IMR-90 (cell line): ENCODE measurements around the gene RPUSD1. TPM values are rescaled to one million over a fixed set of nuclear protein-coding genes. Genes with fewer than 3 reads are reported as not detected.

ENCODE experiments used
- ATAC-seq: fragments of 200-7000 bp; cut with Tn5 transposase; 2 replicates; pipeline ENCODE4 v1.9.1; 2020; ENCODE audit warnings: low read depth, mild to moderate bottlenecking, moderate library complexity
- BruUV-seq: library from RNA; stranded (reverse); fragments of 400-500 nt; replicated peaks from 2 replicates; lab custom pipeline; 2021; lab: Mats Ljungman, UMichigan
- CTCF ChIA-PET: fragments of 300-600 bp; formaldehyde crosslinking; extraction: SDS; loops from one replicate; lab custom pipeline; 2021; ENCODE audit warnings: antibody characterized with exemption; lab: Yijun Ruan, JAX
- POLR2A ChIA-PET: fragments of 300-600 bp; sonication (Branson Sonifier 250); formaldehyde crosslinking; loops from one replicate; lab custom pipeline; 2022; ENCODE audit warnings: antibody characterized with exemption; ENCODE audit not compliant: unreplicated experiment; lab: Charles Lee
- DNase-seq: peaks from one replicate; pipeline ENCODE4 v3.0.0; 2013
- H2AFZ ChIP-seq: replicated peaks from 2 replicates; pipeline ENCODE3; 2013; ENCODE audit warnings: low read length, mild to moderate bottlenecking; ENCODE audit not compliant: poor library complexity
- H2AK5ac ChIP-seq: 2 replicates; pipeline ENCODE4 v1.6.1; 2013; ENCODE audit warnings: low read depth, low read length, inconsistent platforms
- H2AK9ac ChIP-seq: replicated peaks from 2 replicates; pipeline ENCODE3; 2013; ENCODE audit warnings: mild to moderate bottlenecking, low read depth, low read length, moderate library complexity; ENCODE audit not compliant: poor library complexity
- H2BK120ac ChIP-seq: 2 replicates; pipeline ENCODE4 v1.6.1; 2013; ENCODE audit warnings: low read depth, low read length, inconsistent platforms
- H2BK15ac ChIP-seq: 3 replicates; pipeline ENCODE4 v1.6.1; 2013; ENCODE audit warnings: low read depth, low read length, inconsistent platforms
- H2BK20ac ChIP-seq: 2 replicates; pipeline ENCODE4 v1.6.1; 2013; ENCODE audit warnings: low read depth, mild to moderate bottlenecking, inconsistent platforms, low read length, moderate library complexity
- H2BK5ac ChIP-seq: 2 replicates; pipeline ENCODE4 v1.6.1; 2013; ENCODE audit warnings: mild to moderate bottlenecking, low read depth, low read length, inconsistent platforms; ENCODE audit not compliant: poor library complexity, severe bottlenecking
- H3K14ac ChIP-seq: replicated peaks from 2 replicates; pipeline ENCODE4 v1.6.1; 2013; ENCODE audit warnings: low read depth, low read length, inconsistent platforms
- H3K18ac ChIP-seq: 2 replicates; pipeline ENCODE4 v1.6.1; 2013; ENCODE audit warnings: low read depth, low read length, control low read depth
- H3K23ac ChIP-seq: 2 replicates; pipeline ENCODE4 v1.6.1; 2013; ENCODE audit warnings: low read depth, low read length, inconsistent platforms
- H3K27ac ChIP-seq: 2 replicates; pipeline ENCODE4 v1.5.1; 2013; ENCODE audit warnings: mild to moderate bottlenecking, control low read depth, low read length; ENCODE audit not compliant: insufficient read depth
- H3K27me3 ChIP-seq: 2 replicates; pipeline ENCODE4 v1.6.1; 2013; ENCODE audit warnings: low read length; ENCODE audit not compliant: control insufficient read depth, insufficient read depth
- H3K36me3 ChIP-seq: 2 replicates; pipeline ENCODE4 v1.6.1; 2013; ENCODE audit warnings: low read length, mixed read lengths; ENCODE audit not compliant: control insufficient read depth, insufficient read depth
- H3K4ac ChIP-seq: 2 replicates; pipeline ENCODE4 v1.6.1; 2013; ENCODE audit warnings: low read depth, low read length, inconsistent platforms
- H3K4me1 ChIP-seq: 2 replicates; pipeline ENCODE4 v1.6.1; 2013; ENCODE audit warnings: low read length, mixed read lengths; ENCODE audit not compliant: control insufficient read depth, insufficient read depth
- H3K4me2 ChIP-seq: 2 replicates; pipeline ENCODE4 v1.6.1; 2013; ENCODE audit warnings: low read depth, mild to moderate bottlenecking, control low read depth, low read length, moderate library complexity
- H3K4me3 ChIP-seq: 2 replicates; pipeline ENCODE4 v1.5.1; 2013; ENCODE audit warnings: low read depth, mild to moderate bottlenecking, control low read depth, low read length, moderate library complexity; ENCODE audit not compliant: insufficient read depth
- H3K56ac ChIP-seq: 2 replicates; pipeline ENCODE4 v1.6.1; 2013; ENCODE audit warnings: low read length, inconsistent platforms; ENCODE audit not compliant: insufficient read depth; ENCODE audit errors: extremely low read depth
- H3K79me1 ChIP-seq, 2 experiments: 2 replicates each; pipeline ENCODE4 v1.6.1; 2013; ENCODE audit warnings: low read length in 2 of 2, inconsistent platforms in 1 of 2, low read depth in 1 of 2
- H3K9ac ChIP-seq: 2 replicates; pipeline ENCODE4 v1.6.1; 2013; ENCODE audit warnings: low read depth, low read length, control low read depth
- H3K9me1 ChIP-seq: 2 replicates; pipeline ENCODE4 v1.6.1; 2013; ENCODE audit warnings: low read length, inconsistent platforms; ENCODE audit not compliant: insufficient read depth
- H3K9me3 ChIP-seq: 2 replicates; pipeline ENCODE4 v1.6.1; 2013; ENCODE audit warnings: low read length; ENCODE audit not compliant: control insufficient read depth, insufficient read depth
- H4K20me1 ChIP-seq: 2 replicates; pipeline ENCODE4 v1.6.1; 2013; ENCODE audit warnings: low read length, inconsistent platforms; ENCODE audit not compliant: insufficient read depth
- H4K5ac ChIP-seq: 2 replicates; pipeline ENCODE4 v1.6.1; 2013; ENCODE audit warnings: mild to moderate bottlenecking, low read depth, low read length, control low read depth
- H4K8ac ChIP-seq, 2 experiments: 2 replicates each; pipeline ENCODE4 v1.6.1; 2013; ENCODE audit warnings: low read depth in 2 of 2, low read length in 2 of 2, control low read depth in 1 of 2, inconsistent platforms in 1 of 2
- H4K91ac ChIP-seq: 2 replicates; pipeline ENCODE4 v1.6.1; 2013; ENCODE audit warnings: low read depth, low read length, inconsistent platforms; ENCODE audit not compliant: insufficient read depth
- FOS ChIP-seq: fragments of 150-350 bp; IDR thresholded peaks from 2 replicates; pipeline ENCODE4 v1.6.1; 2016; ENCODE audit warnings: low read depth, low read length
- POLR2A ChIP-seq: IDR thresholded peaks from 2 replicates; pipeline ENCODE4 v1.6.1; 2012; ENCODE audit warnings: mild to moderate bottlenecking, low read depth, low read length
- RFX5 ChIP-seq: IDR thresholded peaks from 2 replicates; pipeline ENCODE4 v1.8.0; 2012; ENCODE audit warnings: low read depth, mild to moderate bottlenecking, low read length, moderate library complexity
- SMC3 ChIP-seq: fragments of 150-350 bp; IDR thresholded peaks from 2 replicates; pipeline ENCODE4 v1.6.1; 2016; ENCODE audit warnings: low read depth, mild to moderate bottlenecking, antibody characterized with exemption, low read length, moderate library complexity
- WGBS, 2 experiments: methylation state at CpG; one replicate each; pipeline versions ENCODE4 v1.1.5 to v1.1.7; 2013; ENCODE audit warnings: missing lambda C conversion rate in 2 of 2; ENCODE audit not compliant: insufficient read length in 1 of 2; ENCODE audit errors: extremely low coverage in 2 of 2; 5-methylcytosine and 5-hydroxymethylcytosine counted together
- dilution Hi-C: fragments of 300-500 bp; cut with HindIII; formaldehyde crosslinking; loops from one replicate; pipeline ENCODE4 v1.14.3; 2018; ENCODE audit warnings: low sequenced_read_pairs; ENCODE audit not compliant: unreplicated experiment
- in situ Hi-C: fragments of 300-500 bp; cut with MboI; formaldehyde crosslinking; loops from 3 replicates; pipeline ENCODE4 v1.14.3; 2019; ENCODE audit warnings: low sequenced_read_pairs, inconsistent platforms, mixed read lengths
- intact Hi-C: fragments of 100-400 bp; cut with micrococcal nuclease; formaldehyde crosslinking; loops from 2 replicates; pipeline ENCODE4 v1.10.0; 2022
- polyA plus RNA-seq, 3 experiments: library from polyadenylated mRNA; depleted of rRNA; stranded (reverse); fragments of >200 nt; gene quantifications; 2 replicates each; pipeline ENCODE4 v1.2.3, GENCODE V29; 2012; ENCODE audit warnings: low replicate concordance in 1 of 3
- total RNA-seq: library from RNA; depleted of rRNA; stranded (reverse); fragments of >200 nt; gene quantifications from 2 replicates; pipeline ENCODE4 v1.2.3, GENCODE V29; 2012

Gene RPUSD1
- total and polyA plus RNA-seq, 2 of the 4 experiments (the other 2 are of a cell fraction) = 13.1 to 32.3 TPM

- no peak for TF ChIP-seq SMC3
Measured at GRCh38 chr16:760545-761343, 27.4 kb downstream of the RPUSD1 start, which contains the start of gene MSLN (continued).

DNA sequence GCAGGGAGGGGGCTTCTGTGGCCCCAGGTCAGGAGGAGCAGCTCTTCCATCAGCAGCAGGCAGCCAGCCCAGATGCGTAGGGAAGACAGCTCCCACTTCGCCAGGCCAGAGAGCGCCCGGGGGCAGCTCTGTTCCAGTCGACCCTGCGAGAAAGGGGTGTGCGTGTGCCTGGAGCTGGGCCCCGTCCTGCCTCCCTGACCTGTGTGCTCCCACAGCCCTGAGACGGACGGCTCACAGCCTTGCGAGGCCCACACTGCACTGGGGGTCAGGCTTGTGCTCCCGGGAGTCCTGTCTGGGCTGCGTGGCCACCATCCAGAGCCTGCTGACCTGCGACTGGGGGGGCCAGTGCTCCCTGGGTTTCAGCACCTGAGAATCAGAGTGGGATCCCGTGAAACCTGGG, 28.1 kb downstream of the RPUSD1 start:
- Histone ChIP-seq H3K14ac (no peak overlapping the region), H3K4me3 (no peak overlapping the region), H3K27ac (no peak overlapping the region), H3K9ac (no peak overlapping the region), H2AK9ac (no peak overlapping the region), H4K5ac (no peak overlapping the region), H4K91ac (no peak overlapping the region), H4K8ac (no peak overlapping the region), H3K36me3 (no peaks in the 10 kb centered on the region), H3K9me3 (peaks cover 3% of the 10 kb centered on the region), H2AFZ (no peak overlapping the region), H3K4me1 (no peaks in the 10 kb centered on the region), H3K4me2 (no peak overlapping the region), H3K27me3 (peaks cover 4% of the 10 kb centered on the region; the same call in 1 of the 2 replicates), H3K56ac (no peak overlapping the region), H3K23ac (no peak overlapping the region), H2BK5ac (no peak overlapping the region), H2BK20ac (no peak overlapping the region), H2AK5ac (no peak overlapping the region; the same call in 1 of the 2 replicates), H3K4ac (no peak overlapping the region), H3K9me1 (no peaks in the 10 kb centered on the region), H2BK120ac (no peak overlapping the region), H4K20me1 (no peaks in the 10 kb centered on the region), H3K18ac (no peak overlapping the region), H3K79me1 (no peaks in the 10 kb centered on the region), H2BK15ac (no peak overlapping the region)
- in situ Hi-C loops (no loop called here), dilution Hi-C loops (no loop called here), intact Hi-C loops (no loop called here)
- CTCF ChIA-PET = no interaction called here
- DNase-seq (no peak), ATAC-seq (no peak)
- no TSS peak for BruUV-seq
- POLR2A ChIA-PET = no interaction called here
- 40% methylated on average over 12 of the region's 15 CpGs; no CpG with 5 or more reads in 1 of the 2 experiments for WGBS, 2 experiments
- TF ChIP-seq POLR2A = no peak
- no peak for TF ChIP-seq RFX5
- no peak for TF ChIP-seq FOS
